K562 (cell line): Measurements from ENCODE around the gene RDH5. TPM values are rescaled to one million over a fixed set of nuclear protein-coding genes. Genes with fewer than 3 reads are reported as not detected.

Experiments used
- BDP1 ChIP-seq: IDR thresholded peaks from 3 replicates; pipeline ENCODE4 v1.6.1; 2011; ENCODE audit not compliant: insufficient read length, insufficient read depth
- CHD1 ChIP-seq: fragments of 200-600 bp; sonication (generic); IDR thresholded peaks from one replicate; pipeline ENCODE4 v1.6.1; 2012; ENCODE audit warnings: mild to moderate bottlenecking, moderate library complexity, low read length, inconsistent platforms
- FOXA1 ChIP-seq: fragments of 450-650 bp; IDR thresholded peaks from 2 replicates; pipeline ENCODE4 v1.6.1; 2016; ENCODE audit warnings: mild to moderate bottlenecking, borderline replicate concordance
- GABPA ChIP-seq: fragments of 200-800 bp; sonication (Bioruptor generic); conservative IDR thresholded peaks from 2 replicates; pipeline ENCODE4 v1.6.1; 2016; ENCODE audit warnings: low read depth, missing genetic modification characterization, missing compliant biosample characterization
- HDAC2 ChIP-seq: fragments of 450-650 bp; IDR thresholded peaks from 2 replicates; pipeline ENCODE4 v1.6.1; 2016; ENCODE audit warnings: mild to moderate bottlenecking
- KDM1A ChIP-seq, 2 experiments: fragments of 450-650 bp; IDR thresholded peaks; 2 replicates each; pipeline ENCODE4 v1.6.1; 2016; ENCODE audit warnings: mild to moderate bottlenecking in 2 of 2
- SMAD4 ChIP-seq: fragments of 250-450 bp; sonication (Bioruptor Pico); conservative IDR thresholded peaks from 2 replicates; pipeline ENCODE4 v1.8.0; 2021; ENCODE audit warnings: inconsistent platforms, mild to moderate bottlenecking, moderate library complexity
- THRAP3 ChIP-seq: fragments of 450-650 bp; IDR thresholded peaks from 2 replicates; pipeline ENCODE4 v1.6.1; 2016; ENCODE audit warnings: mild to moderate bottlenecking, inconsistent platforms, borderline replicate concordance
- WHSC1 ChIP-seq: IDR thresholded peaks from one replicate; pipeline ENCODE4 v1.6.1; 2012; ENCODE audit warnings: low read length, control low read depth, inconsistent platforms
- ZEB2 ChIP-seq: fragments of 450-650 bp; IDR thresholded peaks from 2 replicates; pipeline ENCODE4 v1.6.1; 2016
- ZFP1 ChIP-seq: fragments of 450-650 bp; formaldehyde crosslinking; IDR thresholded peaks from 2 replicates; pipeline ENCODE4 v1.4.0; 2020; ENCODE audit warnings: mild to moderate bottlenecking, mixed read lengths
- ZNF143 ChIP-seq: sonication (generic); formaldehyde crosslinking; IDR thresholded peaks from 2 replicates; pipeline ENCODE4 v1.9.0; 2022; ENCODE audit warnings: mild to moderate bottlenecking, missing genetic modification reagents
- ZNF311 ChIP-seq: fragments of 250-450 bp; sonication (Bioruptor Pico); IDR thresholded peaks from 2 replicates; pipeline ENCODE4 v1.4.0; 2020; ENCODE audit warnings: mild to moderate bottlenecking, moderate library complexity
- ZNF408 ChIP-seq: fragments of 250-450 bp; sonication (Bioruptor Pico); IDR thresholded peaks from 2 replicates; pipeline ENCODE4 v1.4.0; 2020; ENCODE audit warnings: low read depth, mild to moderate bottlenecking, moderate library complexity
- ZNF41 ChIP-seq: fragments of 250-450 bp; sonication (Bioruptor Pico); conservative IDR thresholded peaks from 2 replicates; pipeline ENCODE4 v1.4.0; 2020; ENCODE audit warnings: mild to moderate bottlenecking
- ZNF639 ChIP-seq, 2 experiments: fragments of 200-800 bp in 1 of 2; sonication (Bioruptor generic) in 1 of 2; sonication (generic) in 1 of 2; formaldehyde crosslinking in 1 of 2; IDR thresholded peaks in 1 of 2; conservative IDR thresholded peaks in 1 of 2; 2 replicates each; pipeline versions ENCODE4 v1.5.0 to v1.6.1; 2016 to 2020; ENCODE audit warnings: missing compliant biosample characterization in 1 of 2, missing genetic modification characterization in 1 of 2, missing genetic modification reagents in 1 of 2
- ZNF707 ChIP-seq: fragments of 250-450 bp; sonication (Bioruptor Pico); conservative IDR thresholded peaks from 2 replicates; pipeline ENCODE4 v1.8.0; 2022; ENCODE audit warnings: inconsistent platforms, mild to moderate bottlenecking, moderate library complexity
- ZNF785 ChIP-seq: fragments of 250-450 bp; sonication (Bioruptor Pico); IDR thresholded peaks from 2 replicates; pipeline ENCODE4 v1.4.0; 2020; ENCODE audit warnings: mild to moderate bottlenecking
- polyA plus RNA-seq, 8 experiments: library from polyadenylated mRNA; depleted of rRNA in 4 of 8; stranded (reverse) in 5 of 8; unstranded in 3 of 8; fragments of >200 nt; fragmentation: Nextera tagmentation in 2 of 8; fragmentation: Illumina TruSeq in 1 of 8; extraction: Ambion mirVana in 2 of 8; extraction: Trizol in 1 of 8; gene quantifications; 2 replicates each; pipeline versions ENCODE4 v1.2.1 to v1.2.3, GENCODE V29; 2011 to 2014; ENCODE audit warnings: inconsistent platforms in 1 of 8, missing spikeins in 1 of 8
- total RNA-seq, 7 experiments: library from RNA; depleted of rRNA in 6 of 7; stranded (reverse); fragments of >200 nt in 6 of 7; fragmentation: Illumina TruSeq in 2 of 7; extraction: Trizol in 2 of 7; gene quantifications; 2 replicates each; pipeline versions ENCODE4 v1.2.1 to v1.2.3, GENCODE V29; 2011 to 2021; ENCODE audit warnings: low replicate concordance in 1 of 7
- TF ChIP-seq, protein P1 (sequence below): fragments of 450-650 bp; formaldehyde crosslinking; IDR thresholded peaks from 2 replicates; pipeline ENCODE4 v1.4.0; 2022; ENCODE audit warnings: missing genetic modification characterization
- TF ChIP-seq, protein P2 (sequence below): sonication (generic); formaldehyde crosslinking; IDR thresholded peaks from 2 replicates; pipeline ENCODE4 v1.8.0; 2022; ENCODE audit warnings: mild to moderate bottlenecking, missing genetic modification reagents
- TF ChIP-seq, protein P3 (sequence below): fragments of 450-650 bp; IDR thresholded peaks from 2 replicates; pipeline ENCODE4 v1.6.1; 2016; ENCODE audit warnings: antibody characterized with exemption
- TF ChIP-seq, protein P4 (sequence below): sonication (generic); IDR thresholded peaks from 2 replicates; pipeline ENCODE4 v1.6.1; 2016

RDH5 gene
- total and polyA plus RNA-seq, 9 of the 15 experiments (the other 6 are each of a cell fraction or from before 2014, with no cell fraction given): 0.28 to 2.0 (median 1.1) TPM; not detected in 1

- TF ChIP-seq ZNF785 (CRISPR knock-in tag) (no peak), THRAP3 (0 out of 2 replicates have a peak, but pooled peaks have one; percentile 40), GABPA (tag) (no peak; the same call in none of the 2 replicates), ZNF41 (CRISPR knock-in tag) (no peak), ZEB2 (no peak), BDP1 (no peak), ZFP1 (no peak), SMAD4 (0 out of 2 replicates have a peak, but pooled peaks have one; percentile 76), ZNF143 (CRISPR knock-in tag) (no peak), CHD1 (no peak), HDAC2 (peak; percentile 69), ZNF311 (CRISPR knock-in tag) (no peak), ZNF408 (CRISPR knock-in tag) (no peak), ZNF707 (no peak), WHSC1 (no peak), KDM1A (IDR thresholded peaks at IDR 0.05) (no peak), FOXA1 (no peak), ZNF639 (CRISPR knock-in tag; conservative IDR thresholded peaks at IDR 0.05 in 1 of 2, IDR thresholded peaks at IDR 0.05 in 1 of 2) (no peak)
- TF ChIP-seq, protein P1, sequence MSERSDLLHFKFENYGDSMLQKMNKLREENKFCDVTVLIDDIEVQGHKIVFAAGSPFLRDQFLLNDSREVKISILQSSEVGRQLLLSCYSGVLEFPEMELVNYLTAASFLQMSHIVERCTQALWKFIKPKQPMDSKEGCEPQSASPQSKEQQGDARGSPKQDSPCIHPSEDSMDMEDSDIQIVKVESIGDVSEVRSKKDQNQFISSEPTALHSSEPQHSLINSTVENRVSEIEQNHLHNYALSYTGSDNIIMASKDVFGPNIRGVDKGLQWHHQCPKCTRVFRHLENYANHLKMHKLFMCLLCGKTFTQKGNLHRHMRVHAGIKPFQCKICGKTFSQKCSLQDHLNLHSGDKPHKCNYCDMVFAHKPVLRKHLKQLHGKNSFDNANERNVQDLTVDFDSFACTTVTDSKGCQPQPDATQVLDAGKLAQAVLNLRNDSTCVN (CRISPR knock-in tag): no peak
- TF ChIP-seq, protein P2, sequence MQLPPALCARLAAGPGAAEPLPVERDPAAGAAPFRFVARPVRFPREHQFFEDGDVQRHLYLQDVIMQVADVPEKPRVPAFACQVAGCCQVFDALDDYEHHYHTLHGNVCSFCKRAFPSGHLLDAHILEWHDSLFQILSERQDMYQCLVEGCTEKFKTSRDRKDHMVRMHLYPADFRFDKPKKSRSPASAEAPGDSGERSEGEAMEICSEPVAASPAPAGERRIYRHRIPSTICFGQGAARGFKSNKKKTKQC (CRISPR knock-in tag): no peak
- TF ChIP-seq, protein P3, sequence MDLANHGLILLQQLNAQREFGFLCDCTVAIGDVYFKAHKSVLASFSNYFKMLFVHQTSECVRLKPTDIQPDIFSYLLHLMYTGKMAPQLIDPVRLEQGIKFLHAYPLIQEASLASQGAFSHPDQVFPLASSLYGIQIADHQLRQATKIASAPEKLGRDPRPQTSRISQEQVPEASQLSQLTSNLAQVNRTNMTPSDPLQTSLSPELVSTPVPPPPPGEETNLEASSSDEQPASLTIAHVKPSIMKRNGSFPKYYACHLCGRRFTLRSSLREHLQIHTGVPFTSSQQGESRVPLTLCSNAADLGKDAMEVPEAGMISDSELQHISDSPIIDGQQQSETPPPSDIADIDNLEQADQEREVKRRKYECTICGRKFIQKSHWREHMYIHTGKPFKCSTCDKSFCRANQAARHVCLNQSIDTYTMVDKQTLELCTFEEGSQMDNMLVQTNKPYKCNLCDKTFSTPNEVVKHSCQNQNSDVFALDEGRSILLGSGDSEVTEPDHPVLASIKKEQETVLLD: peak; percentile 49; the same call in 1 of the 2 replicates
- TF ChIP-seq, protein P4, sequence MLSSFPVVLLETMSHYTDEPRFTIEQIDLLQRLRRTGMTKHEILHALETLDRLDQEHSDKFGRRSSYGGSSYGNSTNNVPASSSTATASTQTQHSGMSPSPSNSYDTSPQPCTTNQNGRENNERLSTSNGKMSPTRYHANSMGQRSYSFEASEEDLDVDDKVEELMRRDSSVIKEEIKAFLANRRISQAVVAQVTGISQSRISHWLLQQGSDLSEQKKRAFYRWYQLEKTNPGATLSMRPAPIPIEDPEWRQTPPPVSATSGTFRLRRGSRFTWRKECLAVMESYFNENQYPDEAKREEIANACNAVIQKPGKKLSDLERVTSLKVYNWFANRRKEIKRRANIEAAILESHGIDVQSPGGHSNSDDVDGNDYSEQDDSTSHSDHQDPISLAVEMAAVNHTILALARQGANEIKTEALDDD: no peak
Observed at GRCh38 chr12:55728939-55729818, 9.0 kb downstream of the RDH5 start, which contains the start of gene CD63 (continued).
